Measurements from ENCODE around the gene WIZ. TPM values are rescaled to one million over a fixed set of nuclear protein-coding genes. Genes with fewer than 3 reads are reported as not detected.

The WIZ gene
- total RNA-seq, 5 donors from 2014 or later (not counting 1 experiment from before 2014, with no cell fraction given): 19.7 to 39.1 (median 34.6) TPM

GRCh38 chr19:15427350-15427700, 22.4 kb downstream of the WIZ start:
- Mint-ChIP-seq H3K4me1 (peaks cover 19 to 28% (median 28%) of the 10 kb centered on the region in 3 donors), H3K36me3 (peaks cover 28% of the 10 kb centered on the region), H3K4me3 (no peak overlapping the region), H3K27me3 (no peaks in the 10 kb centered on the region), H3K27ac (no peak overlapping the region), H3K9me3 (no peaks in the 10 kb centered on the region)
- no peak overlapping the region for H3K27ac ChIP-seq (ENCODE audit: low read length)
- H3K36me3 ChIP-seq (ENCODE audit: control insufficient read depth in 2 of 2, extremely low read depth in 1 of 2, insufficient read depth in 1 of 2, low read length in 1 of 2): peaks cover 29 to 66% of the 10 kb centered on the region in 2 donors
- no peak for ATAC-seq (replicated peaks in 1 of 4)
- H3K27me3 ChIP-seq (replicated peaks in 1 of 2; ENCODE audit: control insufficient read depth in 2 of 2, extremely low read depth in 1 of 2, insufficient read depth in 2 of 2, low read length in 1 of 2): no peaks in the 10 kb centered on the region
- ChIA-PET POLR2A (no interaction called here), CTCF (no interaction called here)
- no peak for DNase-seq
- H3K4me3 ChIP-seq (ENCODE audit: control insufficient read depth in 1 of 2, extremely low read depth in 1 of 2, low read length in 1 of 2): no peak overlapping the region
- peaks cover 6 to 30% of the 10 kb centered on the region in 2 experiments for H3K4me1 ChIP-seq (ENCODE audit: control insufficient read depth in 1 of 2, extremely low read depth in 1 of 2, insufficient read depth in 2 of 2, low read length in 2 of 2)
- 97% methylated on average over 25 of the region's 25 CpGs for WGBS (ENCODE audit: insufficient coverage)
- no peaks in the 10 kb centered on the region for H3K9me3 ChIP-seq

- Mint-ChIP-seq H3K9me3 (no peaks in the 10 kb centered on the region), H3K27ac (no peak overlapping the region), H3K4me3 (no peak overlapping the region), H3K27me3 (no peaks in the 10 kb centered on the region), H3K36me3 (peaks cover 29% of the 10 kb centered on the region), H3K4me1 (peaks cover 15 to 25% (median 25%) of the 10 kb centered on the region in 3 donors)
- peaks cover 29 to 67% of the 10 kb centered on the region in 2 donors for H3K36me3 ChIP-seq (ENCODE audit: control insufficient read depth in 2 of 2, extremely low read depth in 1 of 2, insufficient read depth in 1 of 2, low read length in 1 of 2)
- ATAC-seq (replicated peaks in 1 of 4) (no peak), DNase-seq (no peak)
- WGBS (ENCODE audit: insufficient coverage): 94% methylated on average over 13 of the region's 16 CpGs
- H3K9me3 ChIP-seq: no peaks in the 10 kb centered on the region
- H3K27ac ChIP-seq (ENCODE audit: low read length): no peak overlapping the region
- H3K4me1 ChIP-seq (ENCODE audit: control insufficient read depth in 1 of 2, extremely low read depth in 1 of 2, insufficient read depth in 2 of 2, low read length in 2 of 2): peaks cover 5 to 26% of the 10 kb centered on the region in 2 experiments
- ChIA-PET POLR2A (no interaction called here), CTCF (no interaction called here)
- H3K27me3 ChIP-seq (replicated peaks in 1 of 2; ENCODE audit: control insufficient read depth in 2 of 2, extremely low read depth in 1 of 2, insufficient read depth in 2 of 2, low read length in 1 of 2): no peaks in the 10 kb centered on the region
- H3K4me3 ChIP-seq (ENCODE audit: control insufficient read depth in 1 of 2, extremely low read depth in 1 of 2, low read length in 1 of 2): no peak overlapping the region
Measured at GRCh38 chr19:15426485-15427349, 23.0 kb downstream of the WIZ start.

GRCh38 chr19:15425321-15425950, 24.3 kb downstream of the WIZ start:
- Mint-ChIP-seq H3K4me1 (peaks cover 4 to 12% (median 12%) of the 10 kb centered on the region in 3 donors), H3K27me3 (no peaks in the 10 kb centered on the region), H3K4me3 (no peak overlapping the region), H3K27ac (no peak overlapping the region), H3K9me3 (no peaks in the 10 kb centered on the region), H3K36me3 (peaks cover 29% of the 10 kb centered on the region)
- peaks cover 29 to 70% of the 10 kb centered on the region in 2 donors for H3K36me3 ChIP-seq (ENCODE audit: control insufficient read depth in 2 of 2, extremely low read depth in 1 of 2, insufficient read depth in 1 of 2, low read length in 1 of 2)
- ATAC-seq (replicated peaks in 1 of 4) (no peak), DNase-seq (no peak)
- no peak overlapping the region for H3K27ac ChIP-seq (ENCODE audit: low read length)
- WGBS (ENCODE audit: insufficient coverage): 97% methylated on average over 21 of the region's 36 CpGs
- peaks cover 0 to 13% of the 10 kb centered on the region in 2 experiments for H3K4me1 ChIP-seq (ENCODE audit: control insufficient read depth in 1 of 2, extremely low read depth in 1 of 2, insufficient read depth in 2 of 2, low read length in 2 of 2)
- H3K27me3 ChIP-seq (replicated peaks in 1 of 2; ENCODE audit: control insufficient read depth in 2 of 2, extremely low read depth in 1 of 2, insufficient read depth in 2 of 2, low read length in 1 of 2): no peaks in the 10 kb centered on the region
- no peak overlapping the region for H3K4me3 ChIP-seq (ENCODE audit: control insufficient read depth in 1 of 2, extremely low read depth in 1 of 2, low read length in 1 of 2)
- POLR2A ChIA-PET: no interaction called here
- CTCF ChIA-PET: no interaction called here
- H3K9me3 ChIP-seq: no peaks in the 10 kb centered on the region

GRCh38 chr19:15424692-15425272, 25.0 kb downstream of the WIZ start:
- no peaks in the 10 kb centered on the region for H3K9me3 Mint-ChIP-seq
- Histone ChIP-seq H3K4me3 (ENCODE audit: control insufficient read depth in 1 of 2, extremely low read depth in 1 of 2, low read length in 1 of 2) (no peak overlapping the region), H3K9me3 (no peaks in the 10 kb centered on the region), H3K27ac (ENCODE audit: low read length) (no peak overlapping the region), H3K4me1 (ENCODE audit: control insufficient read depth in 1 of 2, extremely low read depth in 1 of 2, insufficient read depth in 2 of 2, low read length in 2 of 2) (peaks cover 0 to 7% of the 10 kb centered on the region in 2 experiments), H3K27me3 (replicated peaks in 1 of 2; ENCODE audit: control insufficient read depth in 2 of 2, extremely low read depth in 1 of 2, insufficient read depth in 2 of 2, low read length in 1 of 2) (no peaks in the 10 kb centered on the region), H3K36me3 (ENCODE audit: control insufficient read depth in 2 of 2, extremely low read depth in 1 of 2, insufficient read depth in 1 of 2, low read length in 1 of 2) (peaks cover 29 to 65% of the 10 kb centered on the region in 2 donors)
- ChIA-PET CTCF (no interaction called here), POLR2A (no interaction called here)
- H3K27me3 Mint-ChIP-seq: no peaks in the 10 kb centered on the region
- DNase-seq: no peak
- ATAC-seq (replicated peaks in 1 of 4): no peak
- 95% methylated on average over 34 of the region's 38 CpGs for WGBS (ENCODE audit: insufficient coverage)
- H3K4me3 Mint-ChIP-seq: no peak overlapping the region
- H3K4me1 Mint-ChIP-seq: peaks cover 3 to 11% (median 9%) of the 10 kb centered on the region in 3 donors
- H3K36me3 Mint-ChIP-seq: peaks cover 29% of the 10 kb centered on the region
- no peak overlapping the region for H3K27ac Mint-ChIP-seq

DNA sequence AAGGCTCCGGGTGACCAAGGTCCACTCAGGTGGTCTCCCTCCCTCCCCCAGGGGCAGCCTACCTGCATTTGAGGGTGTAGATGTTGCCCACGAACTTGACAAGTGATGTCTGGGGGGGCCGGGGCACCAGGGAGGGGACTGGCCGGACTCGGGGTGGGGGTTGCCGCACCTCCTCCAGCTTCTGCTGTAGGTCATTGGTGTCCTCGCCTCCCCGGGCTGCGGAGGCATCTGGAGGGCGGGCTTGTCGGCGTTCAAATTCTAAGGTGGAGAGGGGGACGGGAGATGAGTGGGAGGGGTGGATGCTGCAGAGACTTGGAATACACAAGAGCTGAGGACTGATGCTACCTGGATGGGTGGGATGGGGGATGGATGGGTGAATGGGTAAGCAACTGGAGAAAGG, 25.6 kb downstream of the WIZ start:
- peaks cover 29% of the 10 kb centered on the region for H3K36me3 Mint-ChIP-seq

DNA sequence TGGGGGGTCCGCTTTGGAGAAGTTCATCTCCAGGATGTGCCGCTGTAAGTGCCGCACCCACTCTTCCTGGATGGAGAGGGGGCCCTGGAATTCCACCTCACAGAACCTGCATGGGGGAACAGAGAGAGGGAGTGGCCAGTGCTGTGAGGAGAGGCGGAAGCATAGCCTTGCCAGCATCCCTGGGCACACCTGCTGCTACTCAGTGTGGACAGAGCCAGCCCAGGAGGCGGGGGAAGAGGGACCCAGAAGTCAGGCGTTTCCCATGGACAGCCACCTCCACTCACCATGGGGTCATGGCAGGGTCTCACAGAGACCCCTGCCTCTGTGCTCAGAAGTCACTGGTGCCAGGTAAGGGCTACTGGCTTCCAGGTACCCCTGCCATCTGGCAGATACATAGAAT, 26.6 kb downstream of the WIZ start:
- POLR2A ChIA-PET: no interaction called here
- H3K36me3 ChIP-seq (ENCODE audit: control insufficient read depth in 2 of 2, extremely low read depth in 1 of 2, insufficient read depth in 1 of 2, low read length in 1 of 2): peaks cover 27 to 56% of the 10 kb centered on the region in 2 donors
- Mint-ChIP-seq H3K9me3 (no peaks in the 10 kb centered on the region), H3K27ac (no peak overlapping the region), H3K27me3 (no peaks in the 10 kb centered on the region), H3K4me3 (no peak overlapping the region), H3K4me1 (peaks cover 11 to 23% (median 20%) of the 10 kb centered on the region in 3 donors), H3K36me3 (peaks cover 29% of the 10 kb centered on the region)
- H3K27me3 ChIP-seq (replicated peaks in 1 of 2; ENCODE audit: control insufficient read depth in 2 of 2, extremely low read depth in 1 of 2, insufficient read depth in 2 of 2, low read length in 1 of 2): no peaks in the 10 kb centered on the region
- no peak overlapping the region for H3K4me3 ChIP-seq (ENCODE audit: control insufficient read depth in 1 of 2, extremely low read depth in 1 of 2, low read length in 1 of 2)
- no peak overlapping the region for H3K27ac ChIP-seq (ENCODE audit: low read length)
- peaks cover 4 to 6% of the 10 kb centered on the region in 2 experiments for H3K4me1 ChIP-seq (ENCODE audit: control insufficient read depth in 1 of 2, extremely low read depth in 1 of 2, insufficient read depth in 2 of 2, low read length in 2 of 2)
- WGBS (ENCODE audit: insufficient coverage): 90% methylated on average over 3 of the region's 6 CpGs
- CTCF ChIA-PET: no interaction called here
- ATAC-seq (replicated peaks in 1 of 4) (no peak), DNase-seq (no peak)
- no peaks in the 10 kb centered on the region for H3K9me3 ChIP-seq

More for the DNA sequence above, 25.6 kb downstream of the WIZ start:
- no peaks in the 10 kb centered on the region for H3K27me3 Mint-ChIP-seq
- ATAC-seq (replicated peaks in 1 of 4) (no peak), DNase-seq (no peak)
- H3K4me1 Mint-ChIP-seq: peaks cover 9 to 16% (median 15%) of the 10 kb centered on the region in 3 donors
- H3K9me3 Mint-ChIP-seq: no peaks in the 10 kb centered on the region
- H3K36me3 ChIP-seq (ENCODE audit: control insufficient read depth in 2 of 2, extremely low read depth in 1 of 2, insufficient read depth in 1 of 2, low read length in 1 of 2): peaks cover 27 to 62% of the 10 kb centered on the region in 2 donors
- H3K4me3 ChIP-seq (ENCODE audit: control insufficient read depth in 1 of 2, extremely low read depth in 1 of 2, low read length in 1 of 2): no peak overlapping the region
- no peak overlapping the region for H3K27ac ChIP-seq (ENCODE audit: low read length)
- H3K4me3 Mint-ChIP-seq: no peak overlapping the region
- H3K27ac Mint-ChIP-seq: no peak overlapping the region
- no peaks in the 10 kb centered on the region for H3K27me3 ChIP-seq (replicated peaks in 1 of 2; ENCODE audit: control insufficient read depth in 2 of 2, extremely low read depth in 1 of 2, insufficient read depth in 2 of 2, low read length in 1 of 2)
- 100% methylated on average over 10 of the region's 13 CpGs for WGBS (ENCODE audit: insufficient coverage)
- ChIA-PET CTCF (no interaction called here), POLR2A (no interaction called here)
- no peaks in the 10 kb centered on the region for H3K9me3 ChIP-seq
- peaks cover 3 to 8% of the 10 kb centered on the region in 2 experiments for H3K4me1 ChIP-seq (ENCODE audit: control insufficient read depth in 1 of 2, extremely low read depth in 1 of 2, insufficient read depth in 2 of 2, low read length in 2 of 2)

Data from T-cell (primary cell).